H1 (cell line): ENCODE data around the gene REPS2. TPM values are rescaled to one million over a fixed set of nuclear protein-coding genes. Genes with fewer than 3 reads are reported as not detected.

Experiments
- CTCF ChIA-PET: fragments of 300-600 bp; sonication (Branson Sonifier 250); formaldehyde crosslinking; loops from one replicate; lab custom pipeline; 2021; ENCODE audit not compliant: partially characterized antibody; lab: Charles Lee
- POLR2A ChIA-PET: fragments of 300-600 bp; sonication (Branson Sonifier 250); formaldehyde crosslinking; loops from one replicate; lab custom pipeline; 2021; ENCODE audit warnings: inconsistent platforms; ENCODE audit not compliant: partially characterized antibody; lab: Charles Lee
- DNase-seq, 2 experiments: peaks; one replicate each; pipeline versions ENCODE4 v3.0.0 to v3.0.0-alpha.2; 2010 to 2022; ENCODE audit warnings: low spot score in 2 of 2, low read depth in 1 of 2, mixed read lengths in 1 of 2
- FAIRE-seq: peaks from 2 replicates; lab custom pipeline; 2011; peaks lifted over from hg19 to GRCh38; lab: Jason Lieb, UNC
- H2AFZ ChIP-seq: 2 replicates; pipeline ENCODE4 v1.8.1; 2012; ENCODE audit warnings: low read length, inconsistent platforms
- H2AK5ac ChIP-seq: 2 replicates; pipeline ENCODE4 v1.6.1; 2013; ENCODE audit warnings: low read depth, low read length
- H2BK120ac ChIP-seq: replicated peaks from 2 replicates; pipeline ENCODE3; 2013; ENCODE audit warnings: low read depth, low read length, inconsistent platforms
- H2BK12ac ChIP-seq: 2 replicates; pipeline ENCODE4 v1.6.1; 2013; ENCODE audit warnings: low read depth, low read length
- H2BK15ac ChIP-seq: 2 replicates; pipeline ENCODE4 v1.6.1; 2013; ENCODE audit warnings: low read length
- H2BK20ac ChIP-seq: 2 replicates; pipeline ENCODE4 v1.6.1; 2013; ENCODE audit warnings: low read length
- H2BK5ac ChIP-seq: 2 replicates; pipeline ENCODE4 v1.6.1; 2013; ENCODE audit warnings: low read depth, low read length
- H3K14ac ChIP-seq: 2 replicates; pipeline ENCODE4 v1.6.1; 2013; ENCODE audit warnings: inconsistent platforms; ENCODE audit not compliant: insufficient read length
- H3K18ac ChIP-seq: 2 replicates; pipeline ENCODE4 v1.6.1; 2013; ENCODE audit warnings: low read length; ENCODE audit errors: extremely low read depth
- H3K23ac ChIP-seq: 2 replicates; pipeline ENCODE4 v1.6.1; 2013; ENCODE audit warnings: inconsistent platforms; ENCODE audit not compliant: insufficient read length
- H3K23me2 ChIP-seq: 2 replicates; pipeline ENCODE4 v1.6.1; 2013; ENCODE audit warnings: low read depth, low read length
- H3K27ac ChIP-seq: 2 replicates; pipeline ENCODE4 v1.6.1; 2011; ENCODE audit warnings: low read depth, low read length, inconsistent platforms
- H3K27me3 ChIP-seq, 4 experiments: replicated peaks in 1 of 4; 1 replicate in 1 of 4; 2 replicates in 3 of 4; pipeline versions ENCODE4 v1.6.1 to v1.8.1; 2011 to 2013; ENCODE audit warnings: low read length in 3 of 4, mild to moderate bottlenecking in 3 of 4, inconsistent platforms in 2 of 4, mixed read lengths in 2 of 4, moderate library complexity in 1 of 4; ENCODE audit not compliant: control insufficient read depth in 3 of 4, insufficient read depth in 3 of 4; ENCODE audit errors: extremely low read depth in 1 of 4
- H3K36me3 ChIP-seq, 4 experiments: 2 replicates each; pipeline versions ENCODE4 v1.6.1 to v1.8.1; 2011 to 2013; ENCODE audit warnings: mild to moderate bottlenecking in 4 of 4, low read length in 3 of 4, moderate library complexity in 2 of 4, control low read depth in 1 of 4, inconsistent platforms in 1 of 4; ENCODE audit not compliant: insufficient read depth in 4 of 4, control insufficient read depth in 2 of 4
- H3K4ac ChIP-seq: replicated peaks from 2 replicates; pipeline ENCODE3; 2013; ENCODE audit warnings: low read length, low read depth, mixed read lengths, inconsistent platforms; ENCODE audit not compliant: insufficient read length
- H3K4me1 ChIP-seq, 4 experiments: replicated peaks in 1 of 4; 1 replicate in 1 of 4; 2 replicates in 3 of 4; pipeline versions ENCODE4 v1.6.1 to v1.8.1; 2011 to 2013; ENCODE audit warnings: low read length in 3 of 4, inconsistent platforms in 2 of 4, mixed read lengths in 1 of 4; ENCODE audit not compliant: insufficient read depth in 4 of 4, control insufficient read depth in 3 of 4
- H3K4me2 ChIP-seq, 2 experiments: 2 replicates each; pipeline versions ENCODE4 v1.6.1 to v1.8.1; 2011 to 2013; ENCODE audit warnings: low read depth in 2 of 2, low read length in 2 of 2, control low read depth in 1 of 2, inconsistent platforms in 1 of 2, mild to moderate bottlenecking in 1 of 2; ENCODE audit not compliant: insufficient read depth in 1 of 2
- H3K4me3 ChIP-seq, 4 experiments: fragments of 200-600, 300-600 bp in 1 of 4; sonication (generic), shearing (Covaris generic), sonication (Bioruptor Twin) in 1 of 4; 2 replicates each; pipeline versions ENCODE4 v1.5.1 to v1.8.1; 2011 to 2016; ENCODE audit warnings: low read length in 4 of 4, low read depth in 3 of 4, control low read depth in 2 of 4, inconsistent platforms in 2 of 4, mild to moderate bottlenecking in 2 of 4, mixed read lengths in 1 of 4, moderate library complexity in 1 of 4; ENCODE audit not compliant: insufficient read depth in 2 of 4; ENCODE audit errors: extremely low read depth in 1 of 4
- H3K56ac ChIP-seq: replicated peaks from 2 replicates; pipeline ENCODE3; 2013; ENCODE audit warnings: low read depth, mild to moderate bottlenecking, mixed read lengths, low read length, inconsistent platforms; ENCODE audit not compliant: insufficient read length
- H3K79me1 ChIP-seq: 2 replicates; pipeline ENCODE4 v1.6.1; 2013; ENCODE audit warnings: low read depth, low read length, control low read depth
- H3K79me2 ChIP-seq, 2 experiments: 2 replicates each; pipeline versions ENCODE4 v1.6.1 to v1.8.1; 2012 to 2013; ENCODE audit warnings: low read length in 2 of 2, mild to moderate bottlenecking in 2 of 2, inconsistent platforms in 1 of 2; ENCODE audit not compliant: insufficient read depth in 2 of 2, control insufficient read depth in 1 of 2
- H3K9ac ChIP-seq, 4 experiments: replicated peaks in 1 of 4; 1 replicate in 1 of 4; 2 replicates in 3 of 4; pipeline versions ENCODE4 v1.6.1 to v1.8.1; 2011 to 2013; ENCODE audit warnings: low read depth in 3 of 4, low read length in 3 of 4, control low read depth in 2 of 4, mild to moderate bottlenecking in 2 of 4, moderate library complexity in 2 of 4, inconsistent platforms in 1 of 4; ENCODE audit errors: extremely low read depth in 1 of 4
- H3K9me3 ChIP-seq, 2 experiments: 2 replicates each; pipeline versions ENCODE4 v1.6.1 to v1.8.1; 2012 to 2013; ENCODE audit warnings: mild to moderate bottlenecking in 2 of 2, moderate library complexity in 2 of 2, control low read depth in 1 of 2, inconsistent platforms in 1 of 2, low read depth in 1 of 2, low read length in 1 of 2, mixed read lengths in 1 of 2; ENCODE audit not compliant: insufficient read depth in 2 of 2
- H4K20me1 ChIP-seq, 2 experiments: replicated peaks in 1 of 2; 2 replicates each; pipeline versions ENCODE3 to v1.8.1; 2011 to 2013; ENCODE audit warnings: inconsistent platforms in 2 of 2, low read length in 2 of 2, mild to moderate bottlenecking in 1 of 2; ENCODE audit not compliant: insufficient read depth in 2 of 2, control insufficient read depth in 1 of 2
- H4K5ac ChIP-seq: 2 replicates; pipeline ENCODE4 v1.6.1; 2013; ENCODE audit warnings: low read length, low read depth, mixed read lengths, inconsistent platforms; ENCODE audit not compliant: insufficient read length
- H4K8ac ChIP-seq: 2 replicates; pipeline ENCODE4 v1.8.0; 2013; ENCODE audit warnings: mild to moderate bottlenecking, moderate library complexity, low read length, inconsistent platforms; ENCODE audit not compliant: insufficient read depth; ENCODE audit errors: extremely low read depth
- H4K91ac ChIP-seq: replicated peaks from 2 replicates; pipeline ENCODE3; 2013; ENCODE audit warnings: low read length, mixed read lengths, inconsistent platforms; ENCODE audit not compliant: insufficient read length
- TCF12 ChIP-seq: IDR thresholded peaks from 2 replicates; pipeline ENCODE4 v1.6.1; 2011; ENCODE audit warnings: low read depth, mild to moderate bottlenecking, low read length
- WGBS, 2 experiments: shearing (Covaris generic) in 1 of 2; methylation state at CpG; one replicate each; pipeline versions ENCODE4 v1.1.6 to v1.1.7; 2013 to 2015; ENCODE audit warnings: low lambda C conversion rate in 2 of 2, mixed read lengths in 2 of 2, inconsistent platforms in 1 of 2, low coverage in 1 of 2, missing lambda C conversion rate in 1 of 2; ENCODE audit not compliant: insufficient replicate concordance in 2 of 2, insufficient coverage in 1 of 2, insufficient read length in 1 of 2; ENCODE audit errors: extremely low coverage in 1 of 2, missing lambda C conversion rate in 1 of 2; 5-methylcytosine and 5-hydroxymethylcytosine counted together
- polyA plus RNA-seq, 7 experiments: library from polyadenylated mRNA; depleted of rRNA in 3 of 7; stranded (reverse) in 5 of 7; unstranded in 2 of 7; fragments of >200 nt in 5 of 7; fragments of 200-250 nt in 2 of 7; gene quantifications; 1 replicate in 5 of 7; 2 replicates in 1 of 7; 4 replicates in 1 of 7; pipeline versions ENCODE4 v1.2.1 to v1.2.3, GENCODE V29; 2011 to 2013; ENCODE audit warnings: missing spikeins in 2 of 7, mixed read lengths in 2 of 7
- total RNA-seq: library from RNA; stranded (reverse); fragmentation: NEBNext Ultra II Directional; extraction: Animal tissue kit (Norgen Biotek cat#: 25700); gene quantifications from 2 replicates; pipeline ENCODE4 v1.2.1, GENCODE V29; 2021

Gene REPS2
- total and polyA plus RNA-seq, 2 of the 8 experiments (the other 6 are each of a cell fraction or from before 2014, with no cell fraction given), result 0.79 to 4.3 TPM

- H3K27ac ChIP-seq, result no peak overlapping the region
- no peak overlapping the region for H2BK120ac ChIP-seq
- no peak overlapping the region for H2AFZ ChIP-seq
- H3K4me3 ChIP-seq, result no peak overlapping the region
- no peak overlapping the region for H4K8ac ChIP-seq
- H4K5ac ChIP-seq, result no peak overlapping the region
- H3K14ac ChIP-seq, result no peak overlapping the region
- H3K4me2 ChIP-seq, result no peak overlapping the region
- no peak overlapping the region for H2BK20ac ChIP-seq
- H2AK5ac ChIP-seq, result no peak overlapping the region
- no peak overlapping the region for H3K9ac ChIP-seq
- CTCF ChIA-PET, result no interaction called here
- H2BK5ac ChIP-seq, result no peak overlapping the region
- H3K18ac ChIP-seq, result no peak overlapping the region
- POLR2A ChIA-PET, result no interaction called here
- no peaks in the 10 kb centered on the region for H3K4me1 ChIP-seq
- no peak overlapping the region for H3K4ac ChIP-seq
- DNase-seq, result no peak
- H4K91ac ChIP-seq, result no peak overlapping the region
- no peaks in the 10 kb centered on the region for H3K27me3 ChIP-seq
- H3K79me2 ChIP-seq, result no peaks in the 10 kb centered on the region
- no peaks in the 10 kb centered on the region for H3K36me3 ChIP-seq
- no peak overlapping the region for H3K56ac ChIP-seq
- H2BK15ac ChIP-seq, result no peak overlapping the region
- no peaks in the 10 kb centered on the region for H3K79me1 ChIP-seq
- no peaks in the 10 kb centered on the region for H3K23me2 ChIP-seq
- no peak for FAIRE-seq
- no peak overlapping the region for H3K23ac ChIP-seq
- WGBS, 2 experiments, result 93% methylated on average over 8 of the region's 8 CpGs; no CpG with 5 or more reads in 1 of the 2 experiments
- H4K20me1 ChIP-seq, result no peaks in the 10 kb centered on the region
- H2BK12ac ChIP-seq, result no peak overlapping the region
- 0 out of 4 replicates have a peak, but pooled peaks cover 0 to 4% of the 10 kb centered on the region in 2 experiments for H3K9me3 ChIP-seq
- TF ChIP-seq TCF12, result no peak
Observed at GRCh38 chrX:17192106-17192505, 245.6 kb downstream of the REPS2 start.
